H7 (cell line): ENCODE measurements around the gene TRPM7. TPM values are rescaled to one million over a fixed set of nuclear protein-coding genes. Genes with fewer than 3 reads are reported as not detected.

Experiments
- DNase-seq: peaks from one replicate; pipeline ENCODE4 v3.0.0; 2012
- H3K27me3 ChIP-seq: 2 replicates; pipeline ENCODE4 v1.6.0; 2011; ENCODE audit warnings: mild to moderate bottlenecking, low read length; ENCODE audit not compliant: control insufficient read depth, insufficient read depth
- H3K36me3 ChIP-seq: replicated peaks from 2 replicates; pipeline ENCODE4 v1.5.1; 2011; ENCODE audit warnings: low read length; ENCODE audit not compliant: control insufficient read depth, insufficient read depth
- H3K4me3 ChIP-seq: 2 replicates; pipeline ENCODE4 v1.5.1; 2011; ENCODE audit warnings: low read depth, mild to moderate bottlenecking, control low read depth, low read length, moderate library complexity; ENCODE audit not compliant: insufficient read depth
- total RNA-seq: library from RNA; depleted of rRNA; stranded (reverse); fragments of >200 nt; shearing (Covaris generic); gene quantifications from 2 replicates; pipeline ENCODE4 v1.2.3, GENCODE V29; 2014; rRNA removed

TRPM7 gene
- total RNA-seq, 1 experiment from 2014 or later: 16.5 TPM

- no peak for DNase-seq
- Histone ChIP-seq H3K27me3 (no peaks in the 10 kb centered on the region), H3K36me3 (no peaks in the 10 kb centered on the region), H3K4me3 (no peak overlapping the region)
These were observed 166.7 kb downstream of the TRPM7 start for GRCh38 chr15:50519740-50520425.

GRCh38 chr15:50513001-50513400 is 173.6 kb downstream of the TRPM7 start:
- no peak for DNase-seq
- H3K27me3 ChIP-seq: no peaks in the 10 kb centered on the region
- H3K36me3 ChIP-seq: no peaks in the 10 kb centered on the region
- H3K4me3 ChIP-seq: no peak overlapping the region

Other genes with a start within 250 kb of the TRPM7 start
- gene USP50, start 140.1 kb downstream of the TRPM7 start, total RNA-seq: not detected in 2 replicates
- gene SPPL2A, start 78.9 kb upstream of the TRPM7 start, total RNA-seq: 25.9 and 31.8 TPM in 2 replicates
- 6.6 and 8.1 TPM in 2 replicates for gene AP4E1, start 221.9 kb upstream of the TRPM7 start, total RNA-seq